Stimulated activated CD8-positive, alpha-beta memory T cell treated with anti-CD3 and anti-CD28 coated beads, Interleukin-12 subunit alpha, Interleukin-12 subunit beta, amount 100 ng/mL, for 24 hours (primary cell): ENCODE results near the gene CALHM6.
"Not testable (repeated sequence)": the region's sequence is repeated elsewhere in the genome, so short reads cannot be mapped to it uniquely, and the experiment has no call there.

Experiments used
- DNase-seq: peaks from one replicate; pipeline ENCODE4 v3.0.0-alpha.2; 2020; ENCODE audit errors: extremely low read depth

CALHM6 gene

GRCh38 chr6:116476002-116476678 is 15.0 kb downstream of the CALHM6 start:
- DNase-seq: no peak

GRCh38 chr6:116482780-116483179 is 21.6 kb downstream of the CALHM6 start:
- DNase-seq: no peak

GRCh38 chr6:116483616-116484015 is 22.4 kb downstream of the CALHM6 start:
- no peak for DNase-seq

- DNase-seq: no peak
Observed at GRCh38 chr6:116485559-116486184, 24.5 kb downstream of the CALHM6 start.

- no peak for DNase-seq
Observed at GRCh38 chr6:116491610-116492330, 30.6 kb downstream of the CALHM6 start.

GRCh38 chr6:116492331-116493067 is 31.3 kb downstream of the CALHM6 start:
- DNase-seq: no peak

GRCh38 chr6:116495161-116495560 is 34.0 kb downstream of the CALHM6 start:
- DNase-seq: not testable (repeated sequence)

- DNase-seq: no peak
Observed at GRCh38 chr6:116497113-116497676, 36.0 kb downstream of the CALHM6 start.

- no peak for DNase-seq
Observed at GRCh38 chr6:116500969-116501433, 39.8 kb downstream of the CALHM6 start.

- DNase-seq: no peak
Observed at GRCh38 chr6:116507324-116507723, 46.1 kb downstream of the CALHM6 start.

- DNase-seq: no peak
Observed at GRCh38 chr6:116508527-116508926, 47.4 kb downstream of the CALHM6 start.

- no peak for DNase-seq
Observed at GRCh38 chr6:116511424-116512110, 50.4 kb downstream of the CALHM6 start, which contains the start of gene CALHM5. Gene CALHM5 (plus strand): TSS chr6:116511639. CDS start chr6:116511697, 58 bp downstream.

- no peak for DNase-seq
Observed at GRCh38 chr6:116512111-116512559, 51.0 kb downstream of the CALHM6 start.

GRCh38 chr6:116512734-116513133 is 51.6 kb downstream of the CALHM6 start:
- DNase-seq: no peak
